ENCODE measurements around the gene TREX2.

Gene TREX2

GRCh38 chrX:153455571-153455970 lies 9.7 kb upstream of the TREX2 start:
- no peak for DNase-seq
- no peak for ATAC-seq

DNA sequence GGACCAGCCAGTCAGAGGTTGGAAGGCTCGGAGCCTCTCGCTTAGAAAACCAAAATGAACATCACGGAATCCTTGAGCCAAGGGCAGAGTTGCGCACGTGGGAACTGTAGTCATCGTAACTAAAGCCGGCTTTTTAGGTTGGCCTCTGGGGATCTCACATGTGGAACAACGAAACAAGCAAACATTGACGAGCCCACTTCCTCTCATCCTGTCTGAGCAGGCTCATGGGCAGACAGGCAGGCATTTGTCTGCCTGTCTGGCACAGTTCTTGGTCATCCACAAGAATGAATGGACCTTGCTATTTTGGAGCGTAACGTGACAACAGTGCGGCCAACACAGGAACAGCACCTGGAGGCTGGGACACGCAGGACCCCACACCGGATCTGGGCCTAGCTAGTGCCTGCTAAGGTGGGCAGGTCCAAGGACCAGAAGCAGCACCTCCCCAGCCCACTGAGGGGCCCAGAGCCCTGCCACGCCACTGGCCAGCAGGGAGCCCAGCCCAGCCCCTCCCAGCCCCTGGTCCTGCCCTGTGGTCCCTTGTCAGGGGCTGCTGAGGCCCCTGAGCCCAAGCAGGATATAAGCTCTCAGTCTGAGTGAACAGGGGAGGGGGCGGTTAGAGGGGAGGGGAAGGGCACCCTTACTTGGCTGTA lies 9.2 kb upstream of the TREX2 start:
- no peak for DNase-seq
- no peak for ATAC-seq

DNA sequence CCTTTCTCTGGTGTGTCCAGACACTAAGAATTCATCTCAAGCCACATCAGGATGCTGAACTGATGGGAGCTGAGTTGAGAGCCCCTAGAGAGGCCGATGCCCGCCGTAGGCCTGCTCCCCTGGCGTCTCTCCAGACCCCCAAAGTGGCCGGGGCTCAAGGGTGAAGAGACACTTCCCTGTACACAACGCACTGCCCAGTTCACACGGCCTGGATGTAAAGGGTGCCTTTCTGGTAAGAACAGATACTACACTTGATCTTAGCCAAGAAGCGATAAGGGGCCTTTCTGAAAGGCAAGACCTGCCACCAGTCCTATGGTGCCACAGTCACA lies 5.1 kb upstream of the TREX2 start:
- no peak for ATAC-seq

DNA sequence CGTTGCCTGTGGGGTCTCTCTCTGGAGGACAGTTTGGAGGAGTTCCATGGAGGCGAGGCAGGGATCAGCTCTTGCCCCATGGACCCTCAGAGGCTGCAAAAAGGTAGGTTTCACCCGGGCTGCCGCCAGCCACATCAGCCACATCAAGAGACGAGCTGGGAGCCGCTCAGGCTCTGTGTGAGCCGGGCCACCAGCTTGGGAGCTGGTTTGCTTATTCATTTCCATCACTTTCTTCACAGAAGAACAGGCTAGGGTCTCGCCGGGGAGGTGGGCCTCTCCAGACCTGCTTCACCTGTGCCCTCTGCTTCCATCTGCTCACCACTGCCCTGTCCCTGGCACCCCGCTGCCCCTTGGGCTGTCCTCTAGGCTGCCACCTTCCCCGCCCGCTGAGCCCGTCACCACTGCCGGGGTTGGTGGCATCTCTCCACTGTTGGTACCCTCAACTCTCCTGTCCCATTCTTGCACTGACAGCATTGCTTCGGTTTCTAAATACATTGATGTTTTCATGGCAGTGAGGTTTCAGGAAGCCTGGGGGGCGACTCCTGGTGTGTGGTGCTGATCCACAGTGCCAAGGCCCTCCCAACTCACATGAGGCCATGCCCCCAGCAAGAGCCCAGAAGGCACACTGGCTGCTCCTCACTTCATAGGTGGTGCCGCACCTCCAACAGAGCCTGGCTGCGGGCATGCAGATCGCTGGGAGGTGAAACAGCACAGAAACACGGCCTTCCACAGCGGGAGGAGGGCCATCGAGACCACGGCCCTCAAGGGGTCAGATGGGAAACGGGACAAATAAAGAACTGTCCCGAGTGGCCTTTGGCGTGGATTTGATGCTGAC lies 4.5 kb upstream of the TREX2 start:
- no peak for DNase-seq
- no peak for ATAC-seq

More for the DNA sequence above, 5.1 kb upstream of the TREX2 start:
- no peak for DNase-seq

GRCh38 chrX:153449368-153450113 lies 3.7 kb upstream of the TREX2 start:
- no peak for DNase-seq
- no peak for ATAC-seq

GRCh38 chrX:153448556-153449367 lies 2.9 kb upstream of the TREX2 start:
- ATAC-seq = no peak
- no peak for DNase-seq

DNA sequence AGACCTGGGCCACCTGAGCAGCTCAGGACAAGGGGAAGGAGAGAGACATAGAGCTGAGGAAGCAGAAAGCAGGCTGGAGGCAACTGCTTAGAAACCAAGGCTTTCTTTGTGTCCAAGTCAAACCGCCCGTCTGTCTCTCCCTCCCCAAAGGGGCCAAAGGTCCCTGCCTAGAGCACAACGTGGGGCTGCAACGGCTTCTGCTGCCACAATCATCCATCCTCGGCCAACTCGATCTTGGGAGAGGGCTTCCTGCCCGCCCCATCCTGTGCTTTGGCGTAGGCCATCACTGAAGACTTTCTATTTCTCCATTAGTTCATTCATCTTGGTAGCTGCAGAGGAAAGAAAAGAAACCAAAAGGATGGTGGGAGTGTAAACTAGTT lies 1.7 kb upstream of the TREX2 start:
- ATAC-seq (no peak), DNase-seq (no peak)

DNA sequence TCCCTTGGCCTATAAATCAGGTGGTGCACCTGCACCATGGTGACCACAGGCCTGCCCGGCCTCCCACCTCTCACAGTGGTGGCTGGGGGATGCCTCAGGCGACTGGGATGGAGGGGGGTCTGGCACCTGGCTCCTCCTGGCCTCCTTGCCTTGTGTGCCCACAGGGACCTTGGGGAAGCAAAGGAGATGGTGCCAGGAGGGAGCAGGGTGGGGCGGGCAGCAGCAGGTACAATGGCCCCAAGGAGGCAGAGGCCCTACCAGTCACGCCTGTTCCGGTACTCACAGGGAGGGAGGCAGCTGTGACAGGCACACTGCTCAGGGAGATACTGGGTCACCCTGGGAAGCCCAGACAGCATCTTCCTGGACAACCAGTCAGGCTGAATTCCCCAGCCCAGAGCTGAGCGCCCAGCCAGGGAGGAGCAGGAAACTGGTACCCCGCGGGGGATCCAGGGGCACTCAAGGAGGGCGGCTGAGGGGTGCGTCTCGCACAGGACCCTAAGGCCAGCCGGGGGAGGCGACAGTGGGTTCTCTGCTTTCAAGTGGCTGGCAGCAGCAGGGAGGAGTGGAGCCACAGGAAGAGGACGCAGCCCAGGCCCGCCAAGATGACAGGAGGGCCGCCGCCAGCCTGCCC lies 1.2 kb upstream of the TREX2 start:
- ATAC-seq (no peak), DNase-seq (no peak)

DNA sequence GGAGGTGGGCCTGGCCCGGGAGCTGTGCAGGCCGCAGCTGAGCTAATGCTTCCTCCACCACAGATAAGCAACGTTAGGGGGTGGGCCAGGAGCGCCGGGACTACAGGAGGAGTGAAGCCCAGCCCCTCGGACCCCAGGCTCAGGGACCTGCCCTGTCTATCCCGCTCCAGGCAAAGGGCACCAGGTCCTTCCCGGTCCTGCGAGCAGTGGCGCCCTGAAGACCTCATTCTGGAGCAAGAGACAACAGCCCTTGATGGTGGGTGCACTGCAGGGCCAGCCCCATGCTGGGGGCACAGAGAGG lies 730 bp upstream of the TREX2 start:
- ATAC-seq (no peak), DNase-seq (no peak)

- ATAC-seq = no peak
- no peak for DNase-seq
These were observed 575 bp downstream of the TREX2 start for GRCh38 chrX:153445106-153445855.

GRCh38 chrX:153444333-153445011 lies 1.4 kb downstream of the TREX2 start:
- no peak for DNase-seq
- ATAC-seq = no peak

GRCh38 chrX:153443476-153444332 lies 2.2 kb downstream of the TREX2 start:
- ATAC-seq = no peak
- DNase-seq = no peak

DNA sequence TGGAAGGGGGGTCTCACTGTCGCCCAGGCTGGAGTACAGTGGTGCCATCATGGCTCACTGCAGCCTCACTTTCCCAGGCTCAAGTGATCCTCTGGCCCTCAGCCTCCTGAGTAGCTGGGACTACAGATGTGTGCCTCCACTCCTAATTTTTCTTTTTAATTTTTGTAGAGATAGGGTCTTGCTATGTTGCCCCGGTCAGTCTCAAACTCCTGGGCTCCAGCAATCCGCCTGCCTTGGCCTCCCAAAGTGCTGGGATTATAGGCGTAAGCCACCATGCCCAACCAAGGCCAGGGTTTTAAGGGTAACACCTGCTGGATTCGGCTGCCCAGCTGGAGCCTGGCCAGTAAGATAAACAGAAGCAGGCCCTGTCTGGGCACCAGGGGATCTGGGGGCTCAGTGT lies 3.4 kb downstream of the TREX2 start:
- ATAC-seq (no peak), DNase-seq (no peak)

DNA sequence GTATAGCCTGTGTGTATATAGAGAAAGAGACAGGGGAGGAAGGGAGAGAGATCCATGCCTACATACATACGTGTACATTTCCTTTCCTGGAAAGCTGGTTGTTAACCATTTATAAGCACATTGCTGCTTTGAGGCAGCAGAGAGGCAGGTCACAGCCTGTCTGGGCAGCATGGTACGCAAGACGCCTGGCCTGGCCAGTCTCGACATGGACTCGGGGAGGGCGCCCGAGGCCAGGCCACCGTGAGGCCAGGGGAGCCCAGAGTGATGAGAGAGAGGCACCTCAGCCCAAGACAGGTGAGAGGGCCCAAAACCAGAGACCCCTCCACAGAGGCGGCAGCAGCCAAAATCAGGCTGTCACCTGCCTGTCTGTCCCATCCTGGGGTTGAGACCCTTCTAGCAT lies 3.9 kb downstream of the TREX2 start:
- ATAC-seq (no peak), DNase-seq (no peak)

DNA sequence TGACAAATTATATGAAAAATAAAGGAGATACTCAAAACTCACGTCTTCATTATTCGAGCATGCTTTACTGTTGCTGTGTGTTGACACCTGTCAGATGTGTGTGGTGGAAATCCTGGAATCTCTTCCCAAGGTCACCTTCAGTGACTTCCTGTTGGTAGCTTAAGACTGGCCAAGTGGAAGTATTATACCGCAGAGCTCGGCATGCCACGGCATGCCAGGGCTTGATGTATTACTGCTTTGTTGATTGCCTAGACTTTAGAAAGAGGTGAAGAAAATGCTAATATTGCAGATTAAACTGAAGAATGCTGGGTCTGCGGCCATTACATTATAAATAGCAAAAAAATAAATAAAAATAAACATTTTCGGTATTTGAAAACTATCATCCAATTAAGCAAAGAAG lies 4.6 kb downstream of the TREX2 start:
- ATAC-seq (no peak), DNase-seq (no peak)

DNA sequence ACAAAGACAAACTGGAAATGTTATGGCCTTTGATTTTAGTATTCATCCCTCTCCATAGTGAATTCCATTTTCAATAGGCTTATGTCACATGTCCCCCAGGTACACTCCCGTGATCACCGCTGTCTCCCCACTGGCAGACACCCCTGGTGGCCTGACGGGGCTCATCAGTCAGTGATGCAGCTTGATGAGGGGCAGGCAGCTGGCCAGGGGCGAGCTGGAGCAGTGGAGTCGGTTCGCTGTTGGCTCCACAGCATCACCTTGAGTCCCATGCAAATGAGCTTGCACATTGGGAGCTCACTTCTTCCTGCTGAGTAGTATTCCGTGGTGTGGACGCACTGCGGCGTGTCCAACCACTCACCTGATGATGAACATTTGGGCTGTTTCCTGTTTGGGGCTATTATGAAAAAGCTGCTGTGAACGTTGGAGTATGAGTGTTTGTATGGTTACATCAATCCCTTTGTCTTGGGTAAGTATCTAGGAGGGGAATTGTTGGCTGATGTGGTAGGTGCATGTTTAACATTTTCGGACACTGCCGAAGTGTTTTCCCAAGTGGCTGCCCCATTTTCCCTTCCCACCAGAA lies 5.2 kb downstream of the TREX2 start:
- no peak for ATAC-seq
- DNase-seq = no peak

GRCh38 chrX:153439977-153440376 lies 5.9 kb downstream of the TREX2 start:
- ATAC-seq = no peak
- no peak for DNase-seq

DNA sequence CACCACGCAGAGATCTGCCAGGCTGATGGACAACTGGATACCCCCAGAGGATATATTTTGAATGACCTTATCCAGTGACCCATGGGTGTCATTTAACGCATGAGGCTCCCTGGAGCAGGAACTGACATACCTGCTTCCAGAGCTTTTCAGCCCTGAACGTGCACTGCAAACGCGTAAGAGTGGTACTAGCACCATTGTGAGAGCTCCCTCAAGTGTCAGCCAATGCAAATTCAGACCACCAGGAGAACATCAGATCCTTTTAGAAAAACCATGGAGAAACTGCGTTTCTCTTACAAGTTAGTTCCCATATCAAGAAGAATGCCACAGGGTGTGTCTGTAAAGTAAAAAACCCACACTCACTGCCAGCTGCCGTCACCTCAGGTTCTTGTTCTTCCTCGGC lies 7.3 kb downstream of the TREX2 start:
- DNase-seq = no peak
- no peak for ATAC-seq

GRCh38 chrX:153435845-153436244 lies 10.0 kb downstream of the TREX2 start:
- DNase-seq (no peak), ATAC-seq (no peak)

DNA sequence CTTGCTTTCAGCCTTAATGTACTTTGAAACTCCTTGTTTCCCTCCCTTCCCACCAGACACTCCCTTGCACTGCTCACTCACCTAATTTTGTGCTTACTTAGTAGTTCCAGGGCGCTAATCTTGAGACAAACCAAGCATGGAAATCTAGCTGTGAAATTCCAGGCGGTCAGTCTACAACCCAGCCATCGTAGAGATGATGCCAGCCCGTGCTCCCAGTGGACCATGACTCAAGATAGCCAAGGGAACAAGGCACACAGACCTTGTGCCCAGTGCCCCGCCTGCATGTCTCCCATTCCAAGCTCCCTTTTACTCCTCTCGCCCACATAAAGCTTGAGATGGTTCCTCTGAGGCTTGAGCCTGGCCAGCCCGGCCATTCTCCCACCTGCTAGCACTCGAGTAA lies 11.1 kb downstream of the TREX2 start:
- ATAC-seq = no peak
- no peak for DNase-seq
